SU-DHL-6 (cell line): ENCODE results near the gene COPE.

ENCODE experiments used
- H2AFZ ChIP-seq: fragments of 200-600 bp; sonication (generic); 2 replicates; pipeline ENCODE4 v1.6.1; 2014; ENCODE audit warnings: low read depth, mild to moderate bottlenecking, moderate library complexity, mixed read lengths, antibody characterized with exemption, low read length; ENCODE audit not compliant: severe bottlenecking
- H3F3A ChIP-seq: fragments of 200-600 bp; shearing (Covaris generic); 2 replicates; pipeline ENCODE4 v1.6.0; 2016; ENCODE audit warnings: antibody characterized with exemption, mild to moderate bottlenecking; ENCODE audit not compliant: insufficient read depth
- H3K27ac ChIP-seq: fragments of 200-600 bp; sonication (generic); 2 replicates; pipeline ENCODE4 v1.5.1; 2016; ENCODE audit warnings: low read depth, mild to moderate bottlenecking, low read length, moderate library complexity, mixed read lengths
- H3K27me3 ChIP-seq: fragments of 200-600 bp; sonication (generic), shearing (Covaris generic); 2 replicates; pipeline ENCODE4 v1.6.0; 2014; ENCODE audit warnings: mild to moderate bottlenecking, low read length
- H3K36me3 ChIP-seq: fragments of 200-600 bp; sonication (generic); 2 replicates; pipeline ENCODE4 v1.6.1; 2014; ENCODE audit warnings: mild to moderate bottlenecking, low read length, mixed read lengths
- H3K4me2 ChIP-seq: fragments of 300-600, 200-600 bp; shearing (Covaris generic), sonication (generic); 2 replicates; pipeline ENCODE4 v1.6.0; 2014; ENCODE audit warnings: low read length, low read depth, mild to moderate bottlenecking; ENCODE audit not compliant: poor library complexity, severe bottlenecking
- H3K4me3 ChIP-seq: fragments of 200-600 bp; sonication (generic); 2 replicates; pipeline ENCODE4 v1.5.1; 2014; ENCODE audit warnings: antibody characterized with exemption, low read length, mild to moderate bottlenecking, mixed read lengths; ENCODE audit not compliant: insufficient read depth, poor library complexity, severe bottlenecking
- H3K79me2 ChIP-seq: fragments of 200-600 bp; sonication (generic); 2 replicates; pipeline ENCODE4 v1.6.1; 2014; ENCODE audit warnings: mild to moderate bottlenecking, low read length, moderate library complexity; ENCODE audit not compliant: insufficient read depth
- H3K9ac ChIP-seq: fragments of 200-600 bp; sonication (generic); 2 replicates; pipeline ENCODE4 v1.7.0; 2014; ENCODE audit warnings: mild to moderate bottlenecking, low read length
- H3K9me2 ChIP-seq: fragments of 200-600 bp; sonication (generic); replicated peaks from 2 replicates; pipeline ENCODE4 v1.6.1; 2014; ENCODE audit warnings: low read length; ENCODE audit not compliant: insufficient read depth
- H3K9me3 ChIP-seq: fragments of 200-600 bp; sonication (generic); 2 replicates; pipeline ENCODE4 v1.6.1; 2014; ENCODE audit warnings: low read length, mixed read lengths; ENCODE audit not compliant: insufficient read depth
- H4K20me1 ChIP-seq: fragments of 200-600 bp; sonication (generic); 2 replicates; pipeline ENCODE4 v1.6.1; 2014; ENCODE audit warnings: low read depth, mild to moderate bottlenecking, antibody characterized with exemption, low read length, moderate library complexity, mixed read lengths
- CTCF ChIP-seq: fragments of 200-600 bp; sonication (generic); IDR thresholded peaks from one replicate; pipeline ENCODE4 v1.5.1; 2017; ENCODE audit warnings: antibody characterized with exemption, mild to moderate bottlenecking, low read length, moderate library complexity; ENCODE audit not compliant: insufficient read depth, poor library complexity, severe bottlenecking
- EZH2phosphoT487 ChIP-seq: fragments of 200-600 bp; sonication (generic), shearing (Covaris generic); conservative IDR thresholded peaks from 2 replicates; pipeline ENCODE4 v1.6.1; 2018; ENCODE audit warnings: mild to moderate bottlenecking, antibody characterized with exemption, low read length, moderate library complexity, mixed read lengths

The COPE gene

GRCh38 chr19:18929311-18929710, 10.1 kb upstream of the COPE start:
- TF ChIP-seq CTCF (no peak), EZH2phosphoT487 (no peak)
- Histone ChIP-seq H3K9me3 (no peaks in the 10 kb centered on the region), H3K9me2 (no peaks in the 10 kb centered on the region), H3K27me3 (no peaks in the 10 kb centered on the region), H3K9ac (no peak overlapping the region), H3K79me2 (no peaks in the 10 kb centered on the region), H3K4me2 (no peak overlapping the region), H4K20me1 (no peaks in the 10 kb centered on the region), H3K4me3 (no peak overlapping the region), H3K36me3 (no peaks in the 10 kb centered on the region), H2AFZ (no peak overlapping the region), H3F3A (no peaks in the 10 kb centered on the region), H3K27ac (no peak overlapping the region)

DNA sequence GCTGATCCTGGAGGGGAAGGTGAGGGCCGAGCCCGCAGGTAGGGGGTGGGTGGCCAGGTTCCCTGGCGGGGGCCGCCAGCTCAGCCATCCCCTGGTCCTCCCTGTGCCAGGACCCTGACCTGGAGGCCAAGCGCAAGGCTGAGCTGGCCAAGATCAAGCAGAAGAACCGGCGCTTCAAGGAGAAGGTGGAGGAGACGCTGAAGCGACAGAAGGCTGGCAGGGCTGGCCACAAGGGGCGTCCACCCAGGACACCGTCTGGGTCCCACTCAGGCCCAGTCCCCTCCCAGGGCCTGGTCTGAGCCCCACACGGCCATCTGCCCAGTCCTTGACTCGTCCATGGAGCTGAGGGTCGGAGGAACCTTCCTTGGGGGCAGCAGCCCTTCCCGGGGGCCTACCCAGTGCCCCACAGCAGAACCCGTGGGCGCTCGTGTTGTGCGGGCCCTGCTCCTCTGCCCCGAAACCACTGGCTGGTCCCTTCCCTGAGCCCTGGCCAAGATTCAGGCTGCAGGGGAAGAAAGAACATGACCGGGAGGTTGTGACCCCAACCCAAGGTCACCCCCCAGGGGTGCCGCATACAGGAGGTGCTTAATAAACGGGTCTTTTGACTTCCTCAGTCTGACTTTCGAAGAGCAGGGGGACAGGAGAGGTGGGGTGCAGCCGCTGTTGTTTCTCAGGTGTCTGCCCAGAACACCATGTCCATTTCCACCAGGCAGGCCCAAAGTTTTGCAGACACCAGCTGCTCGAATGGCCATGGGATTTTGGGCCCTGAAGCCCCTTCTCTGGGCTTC, 9.0 kb upstream of the COPE start:
- no peaks in the 10 kb centered on the region for H3K9me3 ChIP-seq
- H3K4me3 ChIP-seq: no peak overlapping the region
- no peak overlapping the region for H2AFZ ChIP-seq
- no peaks in the 10 kb centered on the region for H3K79me2 ChIP-seq
- H4K20me1 ChIP-seq: no peaks in the 10 kb centered on the region
- H3K27me3 ChIP-seq: no peaks in the 10 kb centered on the region
- H3K9ac ChIP-seq: no peak overlapping the region
- no peaks in the 10 kb centered on the region for H3K36me3 ChIP-seq
- TF ChIP-seq EZH2phosphoT487 (no peak), CTCF (no peak)
- no peaks in the 10 kb centered on the region for H3K9me2 ChIP-seq
- H3K4me2 ChIP-seq: no peak overlapping the region
- H3K27ac ChIP-seq: no peak overlapping the region
- H3F3A ChIP-seq: no peaks in the 10 kb centered on the region

DNA sequence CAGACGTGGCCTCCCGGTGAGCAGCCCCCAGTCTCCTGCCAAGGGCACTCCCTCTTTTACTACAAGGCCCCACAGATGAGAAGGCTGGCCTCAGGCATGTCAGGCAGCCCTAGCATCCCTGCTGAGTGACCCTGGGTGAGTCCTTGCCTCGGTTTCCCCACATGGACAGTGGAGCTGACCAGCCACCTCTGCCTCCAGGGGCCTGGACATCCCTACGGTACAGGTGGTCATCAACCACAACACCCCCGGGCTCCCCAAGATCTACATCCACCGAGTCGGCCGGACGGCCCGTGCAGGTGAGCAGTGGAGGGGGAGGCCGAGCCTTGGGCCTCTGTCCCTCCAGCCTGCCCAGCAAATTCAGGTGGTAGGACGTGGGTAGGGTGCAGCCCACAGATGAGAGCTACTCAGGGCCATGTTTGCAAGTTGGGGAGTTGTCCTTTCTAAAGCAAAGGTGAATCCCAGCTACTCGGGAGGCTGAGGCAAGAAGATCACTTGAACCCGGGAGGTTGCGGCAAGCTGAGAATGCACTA, 5.6 kb upstream of the COPE start:
- Histone ChIP-seq H3K36me3 (no peaks in the 10 kb centered on the region), H3K4me3 (no peak overlapping the region), H3K9ac (no peak overlapping the region), H3K4me2 (no peak overlapping the region), H3K9me3 (no peaks in the 10 kb centered on the region), H3K27ac (no peak overlapping the region), H3F3A (no peaks in the 10 kb centered on the region), H3K9me2 (no peaks in the 10 kb centered on the region), H4K20me1 (no peaks in the 10 kb centered on the region), H2AFZ (no peak overlapping the region), H3K79me2 (peaks cover 19% of the 10 kb centered on the region), H3K27me3 (no peaks in the 10 kb centered on the region)
- TF ChIP-seq CTCF: no peak
